Stimulated activated CD8-positive, alpha-beta memory T cell treated with anti-CD3 and anti-CD28 coated beads, Interleukin-15, amount 100 ng/mL, for 24 hours (primary cell): ENCODE measurements around the gene TUBGCP5.

Experiments
- DNase-seq: peaks from one replicate; pipeline ENCODE4 v3.0.0-alpha.2; 2020; ENCODE audit warnings: low read depth

The TUBGCP5 gene

DNA sequence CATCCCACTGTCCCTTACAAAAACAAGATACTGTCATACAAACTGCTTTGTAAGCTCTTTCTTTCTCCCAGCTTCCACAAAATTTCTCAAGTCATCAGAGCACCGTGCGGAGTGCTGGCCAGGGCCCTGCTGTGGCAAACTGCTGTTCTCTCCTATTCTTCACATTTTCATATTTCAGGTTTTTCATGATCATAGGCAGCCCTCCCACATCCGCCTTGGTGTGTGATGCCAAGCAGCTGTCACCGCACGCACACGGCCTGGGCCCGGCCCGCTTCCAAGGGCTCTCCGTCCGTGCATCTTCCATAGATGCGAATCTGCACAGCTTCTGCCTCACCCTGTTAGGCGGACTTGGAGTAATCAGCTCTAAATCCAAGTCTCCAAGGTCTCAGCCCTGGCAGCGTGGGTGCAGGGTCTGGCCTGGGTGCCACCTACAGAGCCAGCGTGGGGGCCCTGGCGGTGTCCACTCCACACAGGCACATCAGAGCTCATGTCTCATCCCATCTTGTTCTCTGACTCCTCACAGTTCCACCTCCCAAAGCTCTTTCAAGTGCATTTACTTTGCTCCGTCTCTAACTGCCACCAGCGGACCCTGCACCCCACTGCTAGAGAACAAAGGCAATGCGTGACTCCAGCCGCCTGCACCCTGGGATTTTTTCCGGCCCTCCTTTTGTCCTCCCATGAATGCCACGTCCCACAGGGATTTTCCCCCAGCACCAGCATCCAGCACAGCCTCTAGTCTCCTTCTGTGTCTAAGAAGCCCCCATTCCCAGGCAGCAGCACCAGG is 86.4 kb downstream of the TUBGCP5 start:
- DNase-seq: no peak

DNA sequence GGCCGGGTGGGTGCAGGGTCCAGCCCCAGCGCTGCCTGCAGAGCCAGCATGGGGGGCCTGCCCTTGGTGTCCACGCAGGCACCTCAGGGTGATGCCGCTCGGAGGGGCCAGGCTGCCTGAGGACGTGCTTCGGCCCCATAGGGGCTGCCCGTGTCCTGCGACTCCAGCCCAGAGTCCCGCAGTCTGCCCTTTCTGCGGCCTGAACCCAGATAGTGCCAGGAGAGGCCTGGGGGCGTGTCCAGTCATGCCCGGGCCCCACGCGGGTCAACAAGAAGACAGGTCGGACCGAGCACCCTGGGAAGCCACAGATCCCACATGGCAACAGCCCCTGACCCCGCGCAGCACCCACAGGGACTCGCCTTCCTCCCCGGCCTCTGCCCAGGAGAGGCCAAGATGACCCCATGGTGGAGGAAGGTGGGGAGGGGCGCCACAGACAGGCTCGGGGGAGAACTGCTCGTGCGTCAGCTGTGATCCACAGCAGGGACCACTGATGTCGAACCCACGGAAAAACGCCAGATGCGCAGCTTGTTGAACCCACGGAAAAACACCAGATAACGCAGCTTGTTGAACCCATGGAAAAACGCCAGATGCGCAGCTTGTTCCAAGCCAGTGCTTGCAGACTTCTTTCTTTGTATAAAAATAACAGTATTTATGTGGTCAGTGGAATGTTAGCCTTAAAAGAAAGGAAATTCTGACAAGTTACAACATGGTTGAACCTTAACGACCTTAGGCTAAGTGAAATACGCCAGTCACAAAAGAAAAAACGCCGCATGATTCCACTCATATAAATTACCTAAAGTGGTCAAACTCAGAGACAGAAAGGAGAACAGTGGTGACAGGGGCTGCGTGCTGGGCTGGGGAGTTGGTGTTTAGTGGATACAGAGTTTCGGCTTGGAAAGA is 87.7 kb downstream of the TUBGCP5 start:
- no peak for DNase-seq

DNA sequence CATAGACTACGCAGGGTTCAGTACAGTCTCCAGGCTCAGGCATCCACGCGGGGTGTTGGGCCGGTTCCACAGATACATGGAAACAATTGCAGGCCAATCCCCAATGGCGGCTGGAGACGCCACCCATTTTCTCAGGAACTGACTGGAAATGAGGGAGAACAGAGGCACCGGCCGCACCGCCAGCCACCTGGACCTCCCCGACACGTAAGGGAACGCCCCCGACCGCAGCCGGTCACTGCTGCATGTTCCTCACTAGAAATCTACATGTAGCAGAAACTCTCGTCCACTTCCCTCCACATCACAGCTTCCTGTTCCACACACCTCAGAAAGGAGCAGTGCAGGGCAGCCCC is 88.4 kb downstream of the TUBGCP5 start:
- no peak for DNase-seq

DNA sequence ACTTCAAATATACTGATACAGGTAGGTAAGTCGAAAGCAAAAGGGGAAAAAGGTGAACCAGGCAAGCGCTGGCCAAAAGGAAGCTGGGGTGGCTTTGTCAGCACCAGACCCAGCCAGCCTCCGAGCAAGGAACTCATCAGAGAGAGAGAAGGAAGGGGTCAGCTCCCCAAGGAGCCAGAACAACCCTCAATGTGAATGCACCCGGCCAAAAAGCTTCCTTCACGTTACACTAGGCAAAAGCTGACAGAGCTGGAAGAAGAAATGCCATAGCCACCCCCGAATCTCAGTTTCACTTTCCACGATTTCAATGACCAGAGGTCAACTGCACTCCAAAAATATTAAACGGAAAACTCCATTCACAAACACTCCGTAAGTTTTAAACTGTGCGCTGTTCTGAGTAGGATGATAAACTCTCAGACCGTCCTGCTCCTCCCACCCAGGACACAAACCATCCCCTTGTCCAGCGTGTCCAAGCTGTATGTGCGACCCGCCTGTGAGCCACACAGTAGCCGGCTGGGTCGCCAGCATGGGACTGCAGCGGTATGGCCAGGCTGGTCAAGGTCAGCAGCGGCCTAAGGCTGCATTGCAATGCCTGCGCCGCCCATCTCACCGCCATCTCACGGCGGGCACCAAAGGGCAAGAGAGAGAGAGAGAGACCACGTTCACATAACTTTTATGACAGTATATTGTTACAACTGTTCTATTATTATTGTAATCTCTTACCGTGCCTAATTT is 88.9 kb downstream of the TUBGCP5 start:
- no peak for DNase-seq
